Stomach (tissue), 9 donors: ENCODE results near the gene NSF. TPM values are rescaled to one million over a fixed set of nuclear protein-coding genes. Genes with fewer than 3 reads are reported as not detected.
"Not testable (repeated sequence)": the region's sequence is repeated elsewhere in the genome, so short reads cannot be mapped to it uniquely, and the experiment has no call there.

ENCODE experiments used
- DNase-seq, 2 donors: peaks; one replicate each; pipeline versions ENCODE4 v3.0.0 to v3.0.0-alpha.2; 2013 to 2019
- H3K27ac ChIP-seq, 5 donors: fragments of 200-600 bp in 4 of 5; sonication (generic) in 4 of 5; one replicate each; pipeline ENCODE4 v1.5.1; 2013 to 2019; ENCODE audit warnings: mild to moderate bottlenecking in 1 of 5, moderate library complexity in 1 of 5
- H3K27me3 ChIP-seq, 3 donors: fragments of 200-600 bp; sonication (generic); one replicate each; pipeline ENCODE4 v1.5.1; 2017 to 2019; ENCODE audit warnings: mixed run types in 1 of 3
- H3K36me3 ChIP-seq, 4 donors: fragments of 200-600 bp; sonication (generic); 1 replicate in 3 of 4; 2 replicates in 1 of 4; pipeline ENCODE4 v1.5.1; 2016 to 2019
- H3K4me1 ChIP-seq, 4 donors: fragments of 200-600 bp; sonication (generic); one replicate each; pipeline ENCODE4 v1.5.1; 2016 to 2019
- H3K4me3 ChIP-seq, 4 donors: fragments of 200-600 bp; sonication (generic) in 3 of 4; one replicate each; pipeline ENCODE4 v1.5.1; 2016 to 2019; ENCODE audit warnings: mild to moderate bottlenecking in 1 of 4
- H3K9me3 ChIP-seq, 4 donors: fragments of 200-600 bp; sonication (generic); one replicate each; pipeline ENCODE4 v1.5.1; 2016 to 2019
- CTCF ChIP-seq, 7 experiments: fragments of 450-650 bp in 4 of 7; fragments of 200-600 bp in 3 of 7; sonication (generic) in 3 of 7; IDR thresholded peaks; one replicate each; pipeline ENCODE4 v1.5.1; 2016 to 2019; ENCODE audit warnings: antibody characterized with exemption in 7 of 7, control low read depth in 2 of 7, mild to moderate bottlenecking in 1 of 7
- EP300 ChIP-seq: sonication (generic); formaldehyde crosslinking; IDR thresholded peaks from one replicate; pipeline ENCODE4 v1.6.1; 2017; ENCODE audit warnings: antibody characterized with exemption
- POLR2A ChIP-seq, 4 donors: fragments of 450-650 bp; IDR thresholded peaks; one replicate each; pipeline ENCODE4 v1.6.1; 2016; ENCODE audit warnings: antibody characterized with exemption in 4 of 4, control low read depth in 2 of 4, mild to moderate bottlenecking in 1 of 4, moderate library complexity in 1 of 4
- POLR2AphosphoS5 ChIP-seq, 3 donors: sonication (generic); formaldehyde crosslinking; IDR thresholded peaks; one replicate each; pipeline ENCODE4 v1.6.1; 2016; ENCODE audit warnings: antibody characterized with exemption in 3 of 3
- WGBS, 5 donors: extraction: QIAGEN DNeasy Blood & Tissue Kit in 3 of 5; methylation state at CpG; one replicate each; pipeline versions ENCODE4 v1.1.5 to v1.1.7; 2013 to 2018; 5-methylcytosine and 5-hydroxymethylcytosine counted together
- intact Hi-C: fragments of 100-400 bp; cut with DNase I; formaldehyde crosslinking; loops from one replicate; pipeline ENCODE4 v1.15.1; 2023; ENCODE audit warnings: low total_unique reads
- polyA plus RNA-seq, 3 donors: library from polyadenylated mRNA; stranded (reverse); fragments of 200-250 nt; gene quantifications; one replicate each; pipeline ENCODE4 v1.2.3, GENCODE V29; 2013
- total RNA-seq, 5 donors: library from RNA; depleted of rRNA; stranded (reverse); fragments of >200 nt; gene quantifications; one replicate each; pipeline versions ENCODE4 v1.1.0 to v1.2.3, GENCODE V29; 2014 to 2016
- donor health status: healthy with polysubstance abuse.
- donor health status: Bipolar disorder and iron deficiency.
- donor health status: healthy.

Gene NSF
- total and polyA plus RNA-seq, 8 donors: 7.0 to 75.2 (median 16.3) TPM

DNA sequence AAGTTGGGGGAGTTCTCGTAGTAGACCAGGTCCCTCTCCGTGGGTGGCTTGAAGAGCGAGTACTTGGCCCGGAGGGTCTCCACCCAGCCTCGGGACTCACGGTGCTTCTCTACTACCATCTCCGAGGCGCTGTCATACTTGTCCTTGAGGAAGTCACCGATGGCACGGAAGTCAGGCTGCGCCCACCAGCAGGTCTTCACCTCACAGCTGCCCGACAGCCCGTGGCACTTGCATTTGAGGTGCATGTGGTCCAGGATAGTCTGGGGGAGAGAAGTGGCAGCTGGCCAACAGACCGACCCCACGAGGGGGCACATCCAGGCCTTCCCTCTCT, 178.0 kb downstream of the NSF start:
- intact Hi-C loops: no loop called here
- Histone ChIP-seq H3K4me3 (no peak overlapping the region), H3K4me1 (peaks cover 19 to 45% (median 29%) of the 10 kb centered on the region in 4 donors), H3K36me3 (no peaks in the 10 kb centered on the region), H3K27ac (no peak overlapping the region), H3K9me3 (no peaks in the 10 kb centered on the region), H3K27me3 (peaks cover 0 to 46% (median 6%) of the 10 kb centered on the region in 3 donors)
- WGBS, 5 donors: 90 to 96% (median 93%) methylated on average over 11 to 15 of the region's 15 CpGs
- TF ChIP-seq POLR2A (IDR thresholded peaks at IDR 0.05): no peak
- TF ChIP-seq CTCF (IDR thresholded peaks at IDR 0.05): no peak
- no peak for TF ChIP-seq POLR2AphosphoS5 (IDR thresholded peaks at IDR 0.05)
- TF ChIP-seq EP300: no peak
- DNase-seq: peak in 1 of 2 donors; percentile 21

- intact Hi-C loops, H3K4me3 ChIP-seq, H3K27ac ChIP-seq, H3K36me3 ChIP-seq, H3K9me3 ChIP-seq: not testable (repeated sequence)
- Histone ChIP-seq H3K4me1 (peaks cover 19 to 45% (median 29%) of the 10 kb centered on the region in 4 donors), H3K27me3 (peaks cover 0 to 50% (median 6%) of the 10 kb centered on the region in 3 donors)
- 94 to 97% (median 96%) methylated on average over 14 of the region's 14 CpGs for WGBS, 5 donors
- DNase-seq: peak in 1 of 2 donors; percentile 10
Observed at GRCh38 chr17:46768896-46769295, 178.4 kb downstream of the NSF start.

DNA sequence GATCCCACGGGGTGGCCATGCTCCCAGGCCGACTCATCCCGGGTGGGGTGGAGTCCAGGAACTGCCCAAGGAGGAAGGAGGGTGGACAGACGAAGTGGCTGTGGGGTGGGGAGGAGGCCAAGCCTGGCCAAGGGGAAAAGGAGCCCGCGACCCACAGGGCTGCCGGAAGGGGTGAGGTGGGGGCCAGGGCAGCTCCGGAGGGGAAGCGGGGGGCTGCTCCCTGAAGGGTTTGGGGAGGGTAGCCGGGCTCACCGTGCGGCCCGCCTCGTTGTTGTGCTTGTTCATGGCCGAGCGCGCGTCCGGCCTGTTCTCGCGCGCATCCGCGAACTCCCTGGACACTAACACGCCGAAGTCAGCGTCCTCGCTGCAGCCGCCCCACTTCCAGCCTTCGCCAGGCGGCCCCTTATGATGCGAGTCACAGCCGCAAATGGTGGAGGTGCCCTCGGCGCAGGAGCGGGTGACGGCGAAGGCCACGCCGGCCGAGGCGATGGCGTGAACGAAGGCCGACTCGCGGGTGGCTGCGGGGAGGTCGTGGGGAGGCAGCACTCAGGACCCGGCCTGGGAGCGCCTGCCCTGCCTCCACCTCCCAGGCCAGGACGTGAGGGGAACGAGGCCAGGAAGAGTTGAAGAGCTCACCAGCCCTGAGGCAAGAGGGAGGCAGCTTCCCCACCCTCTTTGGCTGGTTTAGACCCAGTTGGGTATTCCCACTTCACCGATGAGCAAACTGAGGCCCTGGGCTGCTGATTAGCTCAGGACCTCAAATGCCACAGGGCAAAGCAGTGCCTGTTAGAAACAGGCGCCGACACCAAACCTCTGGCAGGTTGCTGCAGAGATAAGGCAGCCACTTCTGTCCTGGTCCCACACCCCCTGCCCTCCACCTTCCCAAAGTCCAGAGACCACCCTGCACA, 179.3 kb downstream of the NSF start:
- intact Hi-C loops: no loop called here
- peaks cover 0 to 56% (median 6%) of the 10 kb centered on the region in 3 donors for H3K27me3 ChIP-seq
- TF ChIP-seq CTCF (IDR thresholded peaks at IDR 0.05): no peak
- no peak for TF ChIP-seq POLR2A (IDR thresholded peaks at IDR 0.05)
- no peak for TF ChIP-seq POLR2AphosphoS5 (IDR thresholded peaks at IDR 0.05)
- no peak for TF ChIP-seq EP300
- H3K36me3 ChIP-seq: no peaks in the 10 kb centered on the region
- no peak overlapping the region for H3K27ac ChIP-seq
- DNase-seq: peak; percentile 24 to 56
- peak overlapping the region in 3 of 4 donors; percentile 12 to 33 (median 25) for H3K4me3 ChIP-seq
- H3K4me1 ChIP-seq: peaks cover 19 to 39% (median 28%) of the 10 kb centered on the region in 4 donors
- 55 to 80% (median 61%) methylated on average over 51 to 56 of the region's 56 CpGs for WGBS, 5 donors
- H3K9me3 ChIP-seq: no peaks in the 10 kb centered on the region

DNA sequence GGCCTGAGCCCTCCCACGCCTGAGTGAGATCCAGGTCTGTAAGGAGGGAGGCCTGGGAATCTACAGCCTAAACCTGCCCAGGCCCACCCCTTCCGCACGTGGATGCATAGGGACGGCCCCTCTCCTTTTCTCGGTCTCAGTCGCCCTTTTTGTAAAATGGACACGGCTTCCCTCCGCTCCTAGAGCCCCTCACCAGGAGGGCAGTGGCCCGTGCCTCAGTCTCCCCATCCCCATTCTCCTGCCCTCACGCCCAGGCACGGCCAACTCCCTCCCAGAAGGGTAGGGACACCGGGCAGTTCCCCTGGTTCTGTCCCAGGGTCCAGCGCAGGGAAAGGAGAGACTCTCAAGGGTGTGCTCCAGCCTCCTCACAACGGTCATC, 180.0 kb downstream of the NSF start:
- Histone ChIP-seq H3K27me3 (peaks cover 0 to 56% (median 6%) of the 10 kb centered on the region in 3 donors), H3K4me3 (peak overlapping the region in 2 of 4 donors; percentile 53 to 59), H3K9me3 (no peaks in the 10 kb centered on the region), H3K27ac (no peak overlapping the region), H3K4me1 (peaks cover 14 to 33% (median 22%) of the 10 kb centered on the region in 4 donors), H3K36me3 (no peaks in the 10 kb centered on the region)
- 71 to 84% (median 76%) methylated on average over 14 of the region's 14 CpGs for whole genome bisulfite sequencing, 5 donors
- TF ChIP-seq EP300 (no peak), CTCF (IDR thresholded peaks at IDR 0.05) (no peak), POLR2A (IDR thresholded peaks at IDR 0.05) (no peak), POLR2AphosphoS5 (IDR thresholded peaks at IDR 0.05) (no peak)
- DNase-seq: no peak
- intact Hi-C loops: no loop called here
